ENCODE data around the gene NFATC2. TPM values are rescaled to one million over a fixed set of nuclear protein-coding genes. Genes with fewer than 3 reads are reported as not detected.

Gene NFATC2
- total RNA-seq, 1 donor from 2014 or later: 4.8 TPM

DNA sequence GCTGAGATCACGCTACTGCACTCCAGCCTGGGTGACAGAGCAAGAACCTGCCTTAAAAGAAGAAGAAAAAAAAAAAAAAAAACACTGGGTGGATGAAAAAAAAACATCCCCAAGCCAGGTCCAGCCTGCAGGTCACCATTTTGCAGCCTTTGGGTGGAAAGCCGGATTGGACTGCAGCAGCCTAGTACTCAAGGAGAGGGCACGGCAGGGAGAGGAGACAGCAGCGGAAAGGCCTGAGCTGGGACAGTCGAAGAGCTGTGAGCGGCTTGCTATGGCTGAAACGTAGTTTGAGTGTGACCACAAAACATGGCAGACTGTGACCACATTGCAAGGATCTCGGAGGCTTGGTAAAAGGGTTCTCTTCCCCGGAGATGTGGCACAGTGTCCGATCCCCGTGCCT lies 173.0 kb downstream of the NFATC2 start:
- Mint-ChIP-seq H3K4me3 (no peak overlapping the region), H3K36me3 (no peaks in the 10 kb centered on the region), H3K4me1 (ENCODE audit: unreplicated experiment) (peaks cover 21% of the 10 kb centered on the region), H3K27me3 (peaks cover 10% of the 10 kb centered on the region), H3K27ac (no peak overlapping the region), H3K9me3 (no peaks in the 10 kb centered on the region)
- no peak for DNase-seq (ENCODE audit: extremely low spot score, unreplicated experiment)
- TF ChIP-seq CTCF (conservative IDR thresholded peaks at IDR 0.05): no peak

- TF ChIP-seq CTCF (conservative IDR thresholded peaks at IDR 0.05): no peak
- no peak for DNase-seq (ENCODE audit: extremely low spot score, unreplicated experiment)
- Mint-ChIP-seq H3K4me3 (no peak overlapping the region), H3K27me3 (peaks cover 10% of the 10 kb centered on the region), H3K9me3 (peaks cover 4% of the 10 kb centered on the region), H3K4me1 (ENCODE audit: unreplicated experiment) (peaks cover 13% of the 10 kb centered on the region), H3K27ac (no peak overlapping the region), H3K36me3 (no peaks in the 10 kb centered on the region)
These were observed 173.9 kb downstream of the NFATC2 start for GRCh38 chr20:51368461-51369211.

GRCh38 chr20:51366155-51366886 lies 176.2 kb downstream of the NFATC2 start:
- H3K4me1 Mint-ChIP-seq (ENCODE audit: unreplicated experiment): no peaks in the 10 kb centered on the region
- H3K4me3 Mint-ChIP-seq: no peak overlapping the region
- TF ChIP-seq CTCF (conservative IDR thresholded peaks at IDR 0.05): no peak
- no peak for DNase-seq (ENCODE audit: extremely low spot score, unreplicated experiment)
- H3K9me3 Mint-ChIP-seq: peaks cover 5% of the 10 kb centered on the region
- H3K36me3 Mint-ChIP-seq: no peaks in the 10 kb centered on the region
- H3K27ac Mint-ChIP-seq: no peak overlapping the region
- H3K27me3 Mint-ChIP-seq: peaks cover 12% of the 10 kb centered on the region

DNA sequence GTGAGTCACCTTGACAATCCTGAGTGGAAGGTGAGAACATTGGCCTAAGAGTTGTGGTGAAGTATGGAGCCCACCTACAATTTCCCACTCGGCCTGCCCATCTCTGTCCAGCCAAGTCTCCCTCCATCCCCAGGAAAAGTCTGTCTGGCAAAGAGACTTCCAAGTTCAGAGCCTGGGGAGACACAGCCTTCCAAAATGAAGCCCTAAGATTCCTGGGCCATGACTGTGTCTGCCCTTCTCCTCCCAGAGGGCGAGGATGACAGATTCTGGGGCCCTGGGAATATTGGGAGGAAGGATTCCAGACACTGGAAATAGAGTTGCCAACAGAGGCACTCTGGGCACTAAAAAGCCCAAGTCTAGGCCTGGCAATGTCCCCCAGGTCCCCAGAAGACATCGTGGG lies 176.8 kb downstream of the NFATC2 start:
- TF ChIP-seq CTCF (conservative IDR thresholded peaks at IDR 0.05): no peak
- no peak for DNase-seq (ENCODE audit: extremely low spot score, unreplicated experiment)
- Mint-ChIP-seq H3K27me3 (peaks cover 14% of the 10 kb centered on the region), H3K27ac (no peak overlapping the region), H3K36me3 (no peaks in the 10 kb centered on the region), H3K4me1 (ENCODE audit: unreplicated experiment) (no peaks in the 10 kb centered on the region), H3K4me3 (no peak overlapping the region), H3K9me3 (peaks cover 5% of the 10 kb centered on the region)

DNA sequence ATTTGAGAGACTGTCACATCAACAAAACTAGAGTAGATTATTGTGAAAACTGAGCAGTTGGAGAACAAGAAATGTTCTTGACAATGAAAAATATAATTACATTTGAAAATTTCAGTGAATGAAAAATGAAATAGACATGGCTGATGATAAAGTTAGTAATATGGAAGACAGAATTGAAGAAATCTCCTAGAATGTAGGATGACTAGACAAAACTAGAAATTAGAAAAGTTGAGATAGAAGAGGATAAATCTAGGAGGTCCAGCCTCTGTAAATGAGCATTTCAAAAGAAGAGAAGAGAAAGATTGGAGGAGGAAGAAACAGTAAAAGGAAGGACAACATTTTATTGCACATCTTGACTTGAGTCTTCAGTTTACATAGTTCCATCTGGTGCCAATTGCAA lies 178.7 kb downstream of the NFATC2 start:
- no peak overlapping the region for H3K27ac Mint-ChIP-seq
- H3K9me3 Mint-ChIP-seq: peaks cover 5% of the 10 kb centered on the region
- no peak for DNase-seq (ENCODE audit: extremely low spot score, unreplicated experiment)
- TF ChIP-seq CTCF (conservative IDR thresholded peaks at IDR 0.05): no peak
- no peak overlapping the region for H3K4me3 Mint-ChIP-seq
- H3K27me3 Mint-ChIP-seq: peaks cover 11% of the 10 kb centered on the region
- H3K4me1 Mint-ChIP-seq (ENCODE audit: unreplicated experiment): no peaks in the 10 kb centered on the region
- no peaks in the 10 kb centered on the region for H3K36me3 Mint-ChIP-seq
